ENCODE results near the gene PAPSS1.

PAPSS1 gene

GRCh38 chr4:107622006-107622405 lies 98.0 kb downstream of the PAPSS1 start:
- DNase-seq, result no peak

GRCh38 chr4:107619731-107620130 lies 100.3 kb downstream of the PAPSS1 start:
- DNase-seq, result no peak

GRCh38 chr4:107619066-107619465 lies 101.0 kb downstream of the PAPSS1 start:
- DNase-seq, result no peak

GRCh38 chr4:107618656-107619055 lies 101.4 kb downstream of the PAPSS1 start:
- no peak for DNase-seq

GRCh38 chr4:107616838-107617389 lies 103.1 kb downstream of the PAPSS1 start:
- DNase-seq, result no peak

- no peak for DNase-seq
Observed at GRCh38 chr4:107615809-107616208, 104.2 kb downstream of the PAPSS1 start.

GRCh38 chr4:107603430-107603829 lies 116.6 kb downstream of the PAPSS1 start:
- DNase-seq, result no peak

- DNase-seq, result no peak
Observed at GRCh38 chr4:107600983-107601382, 119.1 kb downstream of the PAPSS1 start.

- no peak for DNase-seq
Observed at GRCh38 chr4:107600436-107600835, 119.6 kb downstream of the PAPSS1 start.

- DNase-seq, result no peak
Observed at GRCh38 chr4:107599841-107600240, 120.2 kb downstream of the PAPSS1 start.

- no peak for DNase-seq
Observed at GRCh38 chr4:107593230-107593629, 126.8 kb downstream of the PAPSS1 start.

GRCh38 chr4:107592519-107592918 lies 127.5 kb downstream of the PAPSS1 start:
- no peak for DNase-seq

GRCh38 chr4:107589269-107589668 lies 130.8 kb downstream of the PAPSS1 start:
- no peak for DNase-seq

GRCh38 chr4:107586371-107586770 lies 133.7 kb downstream of the PAPSS1 start:
- no peak for DNase-seq

GRCh38 chr4:107579099-107579498 lies 140.9 kb downstream of the PAPSS1 start:
- no peak for DNase-seq

GRCh38 chr4:107578321-107578720 lies 141.7 kb downstream of the PAPSS1 start:
- no peak for DNase-seq

GRCh38 chr4:107577743-107578142 lies 142.3 kb downstream of the PAPSS1 start:
- DNase-seq, result no peak

GRCh38 chr4:107575243-107575642 lies 144.8 kb downstream of the PAPSS1 start:
- DNase-seq, result no peak

GRCh38 chr4:107572281-107572680 lies 147.8 kb downstream of the PAPSS1 start:
- no peak for DNase-seq

- DNase-seq, result no peak
Observed at GRCh38 chr4:107570952-107571351, 149.1 kb downstream of the PAPSS1 start.

GRCh38 chr4:107564326-107564725 lies 155.7 kb downstream of the PAPSS1 start:
- no peak for DNase-seq
